ENCODE measurements around the gene CD36. TPM values are rescaled to one million over a fixed set of nuclear protein-coding genes. Genes with fewer than 3 reads are reported as not detected.

The CD36 gene
- total and polyA plus RNA-seq, 2 of the 8 experiments (the other 6 are each of a cell fraction or from before 2014, with no cell fraction given), result 0.33 to 0.60 TPM

- H3K27ac ChIP-seq (ENCODE audit: low read depth, low read length), result no peak overlapping the region
- no peaks in the 10 kb centered on the region for H3K79me2 ChIP-seq (ENCODE audit: control insufficient read depth in 1 of 2, insufficient read depth in 2 of 2, low read length in 2 of 2)
- no peak overlapping the region for H2BK120ac ChIP-seq (replicated peaks; ENCODE audit: low read depth, low read length)
- no peak overlapping the region for H2BK5ac ChIP-seq (ENCODE audit: low read depth, low read length)
- H4K8ac ChIP-seq (ENCODE audit: extremely low read depth, insufficient read depth, low read length), result no peak overlapping the region
- no peak overlapping the region for H3K23ac ChIP-seq (ENCODE audit: insufficient read length)
- ChIA-PET POLR2A (ENCODE audit: partially characterized antibody) (no interaction called here), CTCF (ENCODE audit: partially characterized antibody) (interaction anchor here (0.9 kb wide), 1 partner anchor 10 kb away, joined by 4 read pairs; no protein-coding TSS in a partner anchor)
- H4K91ac ChIP-seq (replicated peaks; ENCODE audit: insufficient read length, low read length), result no peak overlapping the region
- no peak overlapping the region for H3K14ac ChIP-seq (ENCODE audit: insufficient read length)
- H3K56ac ChIP-seq (replicated peaks; ENCODE audit: insufficient read length, low read depth, low read length), result no peak overlapping the region
- H2AFZ ChIP-seq (ENCODE audit: low read length), result no peak overlapping the region
- H2BK15ac ChIP-seq (ENCODE audit: low read length), result no peak overlapping the region
- H3K79me1 ChIP-seq (ENCODE audit: low read depth, low read length), result no peaks in the 10 kb centered on the region
- H3K23me2 ChIP-seq (ENCODE audit: low read depth, low read length), result no peaks in the 10 kb centered on the region
- H2AK5ac ChIP-seq (ENCODE audit: low read depth, low read length), result no peak overlapping the region
- H3K36me3 ChIP-seq (ENCODE audit: control insufficient read depth in 2 of 4, insufficient read depth in 4 of 4, low read length in 3 of 4), result no peaks in the 10 kb centered on the region
- FAIRE-seq (no peak), DNase-seq (ENCODE audit: low read depth in 1 of 2, low spot score in 2 of 2) (no peak)
- TF ChIP-seq SP1 (IDR thresholded peaks at IDR 0.05; ENCODE audit: low read depth, low read length), result no peak
- H3K4me2 ChIP-seq (ENCODE audit: insufficient read depth in 1 of 2, low read depth in 2 of 2, low read length in 2 of 2), result no peak overlapping the region
- no peaks in the 10 kb centered on the region for H4K20me1 ChIP-seq (replicated peaks in 1 of 2; ENCODE audit: control insufficient read depth in 1 of 2, insufficient read depth in 2 of 2, low read length in 2 of 2)
- H3K27me3 ChIP-seq (replicated peaks in 1 of 4; ENCODE audit: control insufficient read depth in 3 of 4, extremely low read depth in 1 of 4, insufficient read depth in 3 of 4, low read length in 3 of 4), result no peaks in the 10 kb centered on the region
- no peak overlapping the region for H3K4me3 ChIP-seq (ENCODE audit: extremely low read depth in 1 of 4, insufficient read depth in 2 of 4, low read depth in 3 of 4, low read length in 4 of 4)
- H4K5ac ChIP-seq (ENCODE audit: insufficient read length, low read depth, low read length), result no peak overlapping the region
- no peak overlapping the region for H2BK12ac ChIP-seq (ENCODE audit: low read depth, low read length)
- no peak overlapping the region for H3K9ac ChIP-seq (replicated peaks in 1 of 4; ENCODE audit: extremely low read depth in 1 of 4, low read depth in 3 of 4, low read length in 3 of 4)
- H2BK20ac ChIP-seq (ENCODE audit: low read length), result no peak overlapping the region
- no peak overlapping the region for H3K18ac ChIP-seq (ENCODE audit: extremely low read depth, low read length)
- no peaks in the 10 kb centered on the region for H3K9me3 ChIP-seq (ENCODE audit: insufficient read depth in 2 of 2, low read depth in 1 of 2, low read length in 1 of 2)
- H3K4ac ChIP-seq (replicated peaks; ENCODE audit: insufficient read length, low read depth, low read length), result no peak overlapping the region
- H3K4me1 ChIP-seq (replicated peaks in 1 of 4; ENCODE audit: control insufficient read depth in 3 of 4, insufficient read depth in 4 of 4, low read length in 3 of 4), result no peaks in the 10 kb centered on the region
Observed at GRCh38 chr7:80608336-80608735, 30.1 kb upstream of the CD36 start.

Measured in H1 (cell line).